NCI-H524 (cell line): ENCODE measurements around the gene DSCAM.

ENCODE experiments used
- DNase-seq, 2 experiments: peaks; one replicate each; lab custom pipeline; 2025; lab: John Stamatoyannopoulos, UW

The DSCAM gene

DNA sequence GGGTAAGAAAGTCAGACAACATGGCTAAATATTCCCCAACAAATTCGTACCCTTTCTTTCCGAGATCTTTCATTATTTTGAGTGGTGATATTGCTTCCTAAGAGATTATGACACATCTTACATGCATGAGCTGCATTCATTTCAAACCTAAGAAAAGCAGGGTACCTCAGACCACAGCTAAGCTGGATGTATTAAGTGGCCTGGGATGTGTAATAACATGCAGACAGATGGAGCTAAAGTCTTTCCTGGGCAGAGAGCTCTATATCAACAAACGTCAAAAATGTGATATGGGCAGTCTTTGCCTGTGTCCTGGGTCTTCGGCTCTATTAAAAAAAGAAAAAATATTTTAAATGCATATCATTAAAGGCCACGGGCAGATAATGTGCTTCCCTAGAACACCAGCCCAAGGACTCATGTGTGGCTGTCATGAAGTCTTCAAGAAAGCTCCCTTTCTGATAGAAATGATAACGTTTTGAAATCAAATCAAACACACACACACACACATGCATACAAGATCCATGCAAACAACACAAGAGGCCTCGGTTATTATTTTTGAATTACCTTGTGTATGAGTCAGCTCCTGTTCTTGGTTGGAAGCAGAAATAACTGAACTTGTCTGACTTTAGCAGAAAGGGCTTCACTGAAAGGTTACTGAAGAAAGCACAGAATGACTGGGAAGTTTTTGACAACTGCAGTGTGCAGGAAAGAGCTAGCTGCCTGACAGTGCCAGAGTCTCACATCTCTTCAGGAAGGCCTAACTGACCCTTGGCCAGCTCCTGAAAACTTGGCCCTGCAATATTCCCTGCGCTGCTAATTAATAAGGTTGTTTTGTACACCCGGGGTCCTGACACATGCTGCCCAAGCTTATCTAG, 231.2 kb downstream of the DSCAM start:
- peak; percentile 39 to 83 for DNase-seq

DNA sequence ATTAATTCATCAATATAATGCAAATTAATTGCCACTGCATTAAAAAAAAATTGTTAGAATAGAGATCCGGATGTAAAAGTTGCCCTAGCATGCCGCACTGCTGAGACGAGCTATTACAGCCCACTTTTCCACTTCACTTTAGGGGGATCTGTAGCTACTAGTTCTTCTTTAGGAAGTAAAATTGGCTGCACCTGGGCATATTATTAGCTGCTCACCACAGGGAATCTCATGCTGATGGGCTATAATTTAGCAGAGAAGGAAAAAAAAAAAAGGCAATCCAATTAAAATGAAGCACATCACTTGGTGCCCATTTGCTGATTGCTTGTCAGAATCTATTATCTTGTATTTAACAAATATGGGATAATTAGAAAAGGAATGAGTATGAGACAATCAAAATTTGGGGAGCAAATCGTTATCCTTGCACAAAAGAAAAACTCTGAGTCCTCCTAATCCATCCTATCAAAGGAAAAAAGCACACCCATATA, 233.4 kb downstream of the DSCAM start:
- peak in 1 of 2 experiments; percentile 29 for DNase-seq

DNA sequence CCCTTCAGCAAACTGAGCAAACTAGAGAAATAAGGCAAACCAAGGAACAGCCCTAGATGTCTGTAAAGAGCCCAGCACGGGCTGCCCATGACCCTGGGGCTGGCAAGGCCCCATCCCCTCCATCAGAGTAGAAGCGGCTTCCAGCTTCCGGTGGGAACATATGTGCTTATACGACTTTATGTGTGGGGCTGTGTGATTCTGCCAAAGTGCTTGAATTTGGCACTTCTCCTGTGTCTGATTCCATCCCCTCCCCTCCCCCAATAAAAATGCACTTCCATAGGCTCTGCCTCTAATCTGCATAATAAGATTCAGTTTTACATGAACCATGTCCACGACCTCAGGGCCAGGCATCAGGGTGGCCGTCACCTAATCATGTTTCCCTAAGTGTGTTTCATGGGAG, 236.6 kb downstream of the DSCAM start:
- DNase-seq, result peak in 1 of 2 experiments; percentile 18

DNA sequence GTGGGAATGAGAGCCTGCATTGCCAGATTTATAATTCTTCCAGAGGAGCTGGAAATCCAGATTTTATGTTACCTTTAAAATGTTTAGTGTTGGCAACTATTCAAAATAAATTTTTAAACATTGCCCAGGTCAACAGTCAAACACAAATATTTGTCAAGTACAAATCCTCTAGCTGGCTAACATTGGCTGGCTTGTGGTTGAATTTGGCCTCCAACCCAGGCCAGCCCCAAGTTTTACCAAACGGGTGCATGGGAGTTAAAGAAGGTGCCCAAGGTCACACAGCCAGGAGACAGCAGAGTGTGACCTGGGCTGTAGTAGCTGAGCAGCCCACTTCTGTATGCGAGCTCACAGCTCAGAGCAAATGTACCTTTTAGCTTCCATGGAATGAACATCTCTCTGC, 240.6 kb downstream of the DSCAM start:
- DNase-seq, result no peak

DNA sequence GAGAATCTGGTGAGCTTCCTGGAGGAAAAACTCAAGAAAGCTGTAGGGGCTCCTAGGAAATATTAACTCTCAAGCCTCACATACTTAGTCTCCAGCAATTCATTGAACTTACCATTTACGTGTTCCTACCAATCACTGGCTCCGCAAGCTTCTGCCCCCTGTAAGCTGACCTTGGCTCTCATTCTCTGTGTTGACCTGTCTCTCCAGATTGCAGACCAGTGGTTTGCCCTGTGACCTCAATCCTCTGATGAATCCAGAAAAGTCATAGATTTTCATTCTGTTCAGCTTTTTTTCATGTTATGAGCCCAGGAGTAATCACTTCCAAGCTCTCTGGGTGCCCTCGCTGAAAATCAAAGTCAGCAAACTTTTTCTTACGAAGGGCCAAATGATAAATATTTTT, 241.9 kb downstream of the DSCAM start:
- DNase-seq, result no peak

DNA sequence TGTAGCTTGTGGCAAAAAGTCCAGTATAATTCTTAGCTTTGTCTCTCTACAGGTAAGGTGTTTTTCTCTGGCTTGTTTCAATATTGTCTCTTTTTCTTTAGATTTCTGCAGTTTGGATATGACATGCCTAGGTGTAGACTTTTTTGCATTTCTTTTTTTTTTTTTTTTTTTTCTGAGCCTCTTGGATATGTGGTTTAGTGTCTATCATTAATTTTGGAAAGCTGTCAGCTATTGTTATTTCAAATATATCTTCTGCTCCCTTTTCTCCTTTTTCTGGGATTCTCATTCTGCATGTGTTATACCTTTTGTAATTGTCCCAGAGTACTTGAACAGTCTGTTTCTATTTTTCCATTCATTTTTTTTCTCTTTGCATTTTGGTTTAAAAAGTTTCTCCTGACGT, 243.2 kb downstream of the DSCAM start:
- no peak for DNase-seq

DNA sequence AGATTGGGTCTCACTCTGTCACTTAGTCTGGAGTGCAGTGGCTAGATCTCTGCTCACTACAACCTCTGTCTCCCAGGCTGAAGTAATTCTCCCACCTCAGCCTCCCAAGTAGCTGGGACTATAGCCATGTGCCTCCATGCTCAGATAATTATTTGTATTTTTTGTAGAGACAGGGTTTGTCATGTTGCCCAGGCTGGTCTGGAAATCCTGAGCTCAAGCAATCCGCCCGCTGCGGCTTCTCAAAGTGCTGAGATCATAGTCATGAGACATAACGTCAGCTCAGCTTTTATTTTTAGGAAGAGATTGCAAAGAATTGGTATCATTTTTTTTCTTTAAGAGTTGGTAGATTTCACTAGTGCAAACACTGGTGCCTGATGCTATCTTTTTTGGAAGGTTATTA, 244.9 kb downstream of the DSCAM start:
- DNase-seq, result no peak

DNA sequence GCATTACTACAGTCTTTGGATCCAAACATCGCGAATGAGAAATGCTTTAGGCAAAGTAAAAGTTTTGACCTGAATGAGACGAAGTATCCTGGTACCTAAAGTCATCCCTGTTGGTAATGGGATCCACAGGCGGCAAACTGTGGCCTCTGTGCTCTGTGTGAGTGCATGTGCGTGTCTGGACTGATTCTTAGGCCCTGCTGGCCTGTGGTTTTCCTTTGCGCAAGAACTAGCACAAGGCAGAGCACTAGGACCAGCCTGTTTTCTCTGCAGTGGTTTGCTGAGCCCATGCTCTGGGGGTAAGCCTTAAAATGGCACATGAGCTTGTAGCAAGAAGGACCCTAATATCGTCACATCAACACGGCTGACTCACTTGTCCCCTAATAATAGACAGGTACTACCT, 251.2 kb downstream of the DSCAM start:
- no peak for DNase-seq

DNA sequence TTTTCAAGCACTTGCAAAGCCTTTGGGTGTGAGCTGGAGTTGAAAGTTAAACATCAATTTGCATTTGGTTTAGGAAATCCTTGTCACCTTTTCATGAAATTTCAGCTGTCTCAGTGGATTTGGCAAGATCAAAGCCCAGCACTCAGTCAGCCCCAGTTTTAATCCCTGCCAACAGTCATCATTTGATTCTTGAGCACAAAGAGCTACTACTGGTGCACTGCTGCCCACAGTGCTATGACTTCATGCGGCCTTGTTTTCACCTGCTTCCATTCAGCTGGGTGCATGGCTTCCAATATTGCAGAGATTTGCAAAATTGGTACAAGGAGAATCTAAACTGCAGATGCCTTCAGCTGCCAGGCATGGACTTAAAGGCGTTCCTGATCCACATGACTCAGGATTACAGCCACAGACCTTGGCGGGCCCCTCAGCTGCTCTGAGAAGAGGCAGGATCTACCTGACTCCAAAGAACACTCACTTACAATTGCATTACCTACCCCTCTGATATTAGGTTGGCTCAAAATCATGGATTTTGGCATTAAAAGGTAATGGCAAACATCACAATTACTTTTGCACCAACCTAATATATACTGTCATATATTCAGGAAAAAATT, 259.1 kb downstream of the DSCAM start:
- DNase-seq, result peak in 1 of 2 experiments; percentile 2

DNA sequence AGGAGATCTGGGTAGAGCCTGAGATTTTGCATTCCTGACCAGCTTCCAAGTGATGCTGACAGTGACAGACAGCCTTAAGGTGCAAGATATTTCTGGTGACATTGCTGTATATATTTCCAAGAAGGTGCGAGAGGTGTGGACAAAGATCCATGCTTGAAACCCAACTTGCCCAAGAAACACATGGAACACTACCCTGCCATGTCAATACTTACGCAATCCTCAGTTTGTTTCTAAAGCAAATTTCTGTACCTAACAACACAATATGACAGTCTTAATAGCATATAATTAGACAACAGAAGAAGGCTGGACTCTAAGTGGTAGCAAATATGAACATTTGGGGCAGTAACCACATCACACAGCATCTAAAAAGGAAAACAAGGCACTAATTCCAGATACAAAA, 260.4 kb downstream of the DSCAM start:
- no peak for DNase-seq

DNA sequence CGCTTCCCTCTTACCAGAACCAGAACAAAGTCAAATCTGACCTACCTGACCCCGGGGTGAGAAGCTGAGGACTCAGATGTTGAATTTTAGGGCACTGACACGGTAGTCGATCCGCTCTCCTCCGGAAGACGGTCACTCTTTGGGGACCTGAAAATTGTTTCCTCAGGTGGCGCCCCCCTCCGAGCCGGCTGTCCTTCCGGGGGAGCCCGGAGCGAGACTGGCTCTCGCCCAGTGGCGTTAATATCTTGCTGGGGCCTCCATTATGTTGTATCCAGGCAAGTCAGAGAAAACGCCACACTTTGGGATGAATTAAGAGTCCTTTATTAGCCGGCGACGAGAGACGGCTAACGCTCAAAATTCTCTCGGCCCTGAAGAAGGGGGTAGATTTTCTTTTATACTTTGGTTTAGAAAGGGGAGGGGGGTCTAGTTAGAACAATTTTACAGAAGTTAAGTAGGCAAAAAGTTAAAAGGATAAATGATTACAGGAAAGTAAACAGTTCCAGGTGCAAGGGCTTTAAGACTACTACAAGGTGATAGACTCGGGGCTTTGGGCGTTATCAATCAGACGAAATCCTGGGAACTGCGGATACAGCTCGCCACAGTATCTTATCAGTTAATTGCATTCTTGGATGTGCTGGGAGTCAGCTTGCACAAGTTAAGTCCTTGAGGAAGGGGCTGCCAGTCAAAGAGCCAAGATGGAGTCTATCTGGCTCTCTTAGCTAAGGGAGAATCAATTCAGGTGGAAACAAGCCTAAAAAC, 269.5 kb downstream of the DSCAM start:
- no peak for DNase-seq

DNA sequence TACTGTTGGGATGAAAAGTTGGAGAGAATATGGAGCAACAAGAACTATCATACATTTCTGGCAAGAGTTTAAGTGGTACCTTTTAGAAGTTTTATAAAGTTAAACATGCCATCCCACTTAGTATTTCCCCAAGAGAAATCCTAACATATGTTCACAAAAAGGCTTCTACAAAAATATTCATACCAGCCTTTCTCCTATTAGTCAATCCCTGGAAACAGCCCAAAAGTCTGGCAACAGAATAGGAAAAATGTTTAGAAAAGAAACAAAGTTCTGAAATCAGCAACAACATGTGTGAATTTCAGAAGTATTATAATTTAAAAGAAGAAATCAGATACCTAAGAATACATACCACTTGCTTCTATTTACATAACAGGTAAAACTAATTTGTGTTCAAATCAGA, 271.0 kb downstream of the DSCAM start:
- DNase-seq, result no peak

DNA sequence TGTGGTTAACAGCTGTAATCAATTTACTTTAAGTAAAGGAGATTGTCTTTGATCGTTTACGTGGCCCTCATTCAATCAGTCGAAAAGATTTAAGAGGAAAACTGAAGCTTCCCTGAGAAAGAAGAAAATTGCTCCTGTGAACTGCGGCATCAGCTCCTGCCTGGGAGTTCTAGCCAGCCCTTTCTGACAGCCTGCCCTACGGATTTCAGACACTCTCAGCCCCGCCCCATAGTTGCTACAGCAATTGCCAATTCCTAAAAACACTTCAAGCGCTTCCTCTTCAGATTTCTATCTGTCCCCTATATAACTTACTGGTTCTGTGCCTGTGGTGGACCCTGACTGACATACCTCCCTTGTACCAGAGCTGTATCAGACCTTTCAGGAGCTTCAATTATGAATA, 277.6 kb downstream of the DSCAM start:
- peak in 1 of 2 experiments; percentile 20 for DNase-seq

DNA sequence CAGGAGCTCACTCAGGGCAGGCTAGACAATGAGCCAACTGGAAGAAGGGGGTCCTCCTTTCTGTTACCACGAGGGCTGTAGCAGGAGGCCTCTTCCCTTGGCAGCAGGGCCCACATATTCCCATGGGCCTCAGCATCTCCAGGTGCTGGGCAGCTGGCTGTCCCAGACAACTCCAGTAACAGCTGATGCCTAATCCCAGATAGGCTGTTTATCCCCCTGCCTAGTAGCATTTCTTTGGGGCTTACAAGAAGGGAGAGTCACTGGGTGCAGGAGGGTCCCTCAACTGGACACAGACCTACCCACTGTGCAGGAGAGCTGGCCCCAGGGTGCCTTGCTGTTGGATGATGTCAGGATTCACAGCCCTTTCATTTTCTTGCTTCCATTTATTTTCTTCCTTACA, 278.2 kb downstream of the DSCAM start:
- DNase-seq, result peak; percentile 88 to 92

DNA sequence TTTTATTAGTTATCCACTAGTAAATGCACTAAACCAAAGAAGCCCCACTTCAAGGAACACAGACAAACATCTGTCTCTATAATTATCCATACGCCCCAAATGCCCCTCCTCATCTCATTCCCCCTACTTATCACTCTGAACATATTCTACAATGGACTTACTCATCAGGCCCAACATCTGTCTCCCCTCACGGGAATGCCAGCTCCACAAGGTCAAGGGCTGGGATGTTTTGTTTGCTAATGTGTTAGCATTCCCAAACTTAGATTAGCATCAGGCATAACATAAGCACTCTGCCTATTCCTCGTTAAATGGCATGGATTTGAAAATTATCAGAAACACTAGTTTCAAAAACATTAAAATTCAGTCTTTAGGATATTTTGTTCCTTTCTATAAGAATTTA, 279.5 kb downstream of the DSCAM start:
- peak; percentile 77 to 94 for DNase-seq

DNA sequence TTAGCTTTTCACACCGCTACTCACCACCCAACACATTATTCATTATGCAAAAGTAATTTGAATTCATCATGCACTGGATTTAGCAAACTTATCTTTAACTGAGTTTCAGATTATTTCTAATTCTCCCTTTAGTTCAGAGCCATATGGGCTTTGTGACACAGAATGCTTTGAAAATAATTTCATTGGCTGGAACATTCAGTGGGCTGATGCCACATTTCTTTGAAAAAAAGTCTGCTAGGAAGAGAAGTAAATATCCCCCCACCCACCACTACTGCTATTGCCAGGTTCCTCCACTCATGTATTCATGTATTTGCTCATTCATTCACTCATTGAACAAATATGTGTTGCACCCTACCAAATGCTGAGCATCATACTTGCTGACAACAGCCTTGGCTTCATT, 280.5 kb downstream of the DSCAM start:
- DNase-seq, result no peak

DNA sequence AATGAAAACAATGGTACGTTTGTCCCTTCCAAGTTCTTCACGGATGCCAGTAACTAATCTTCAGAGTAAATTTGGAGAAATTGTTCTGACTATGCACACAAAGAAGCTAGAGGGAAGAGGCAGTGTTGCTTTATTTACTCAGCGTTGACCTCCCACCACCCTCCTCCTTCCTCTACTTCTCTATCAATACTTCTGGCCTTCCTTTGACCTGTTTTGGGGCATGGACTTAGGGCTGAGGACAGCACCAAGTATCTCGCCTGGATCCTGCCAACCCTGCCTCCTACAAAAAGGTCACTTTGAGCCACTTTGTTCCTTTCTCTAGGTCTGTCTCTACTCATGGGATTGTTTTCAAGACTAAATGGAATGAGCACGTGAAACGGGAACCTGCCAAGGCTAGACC, 282.6 kb downstream of the DSCAM start:
- DNase-seq, result no peak

DNA sequence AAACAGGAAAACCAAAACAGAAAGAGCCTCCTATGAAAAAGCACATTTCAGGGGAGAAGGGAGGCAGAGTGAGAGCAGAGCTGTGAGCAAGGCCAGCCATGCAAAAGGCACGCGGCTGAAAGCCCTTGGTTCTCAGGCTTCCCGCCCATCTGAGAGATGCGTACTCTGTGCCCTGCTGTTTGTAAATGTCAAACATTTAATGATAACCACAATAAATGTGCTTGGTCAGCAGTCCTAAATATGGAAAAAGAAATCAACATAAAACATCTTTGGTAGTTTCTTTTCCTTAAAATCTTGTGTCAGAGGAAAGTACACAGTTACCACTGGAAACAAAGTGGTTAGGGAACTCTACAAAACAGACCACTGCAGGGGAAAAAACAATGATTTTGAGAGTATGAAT, 283.1 kb downstream of the DSCAM start:
- DNase-seq, result no peak

DNA sequence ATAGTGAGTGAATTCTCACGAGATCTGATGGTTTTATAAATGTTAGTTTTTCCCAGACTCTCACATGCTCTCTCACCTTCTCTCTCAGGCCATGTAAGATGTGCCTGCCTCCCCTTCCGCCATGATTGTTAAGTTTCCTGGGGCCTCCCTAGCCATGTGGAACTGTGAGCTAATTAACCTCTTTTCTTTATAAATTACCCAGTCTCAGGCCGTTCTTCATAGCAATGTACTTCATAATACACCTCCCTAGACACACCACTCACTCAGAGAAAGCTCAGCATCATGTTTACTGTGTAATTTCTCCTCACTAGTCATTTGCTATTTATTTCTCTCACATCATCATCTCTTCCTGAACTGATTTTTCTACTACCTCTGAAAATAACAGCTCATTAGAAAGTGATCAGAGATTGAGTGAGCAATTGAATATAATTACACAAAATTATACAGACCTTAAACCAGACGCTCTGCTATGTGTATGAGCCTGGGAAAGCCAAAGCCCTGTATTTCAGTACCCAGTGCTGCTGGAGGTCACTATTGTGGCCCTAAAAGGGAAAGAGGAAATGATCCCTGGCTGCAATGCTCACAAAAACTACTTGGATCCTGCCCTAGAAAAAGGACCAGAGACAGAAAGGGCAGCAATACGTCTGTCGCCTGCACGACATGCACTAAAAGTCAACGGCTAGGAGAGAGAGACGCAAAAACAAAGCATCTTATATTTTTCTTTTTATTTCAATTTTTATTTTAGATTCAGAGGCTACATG, 284.5 kb downstream of the DSCAM start:
- DNase-seq, result no peak

DNA sequence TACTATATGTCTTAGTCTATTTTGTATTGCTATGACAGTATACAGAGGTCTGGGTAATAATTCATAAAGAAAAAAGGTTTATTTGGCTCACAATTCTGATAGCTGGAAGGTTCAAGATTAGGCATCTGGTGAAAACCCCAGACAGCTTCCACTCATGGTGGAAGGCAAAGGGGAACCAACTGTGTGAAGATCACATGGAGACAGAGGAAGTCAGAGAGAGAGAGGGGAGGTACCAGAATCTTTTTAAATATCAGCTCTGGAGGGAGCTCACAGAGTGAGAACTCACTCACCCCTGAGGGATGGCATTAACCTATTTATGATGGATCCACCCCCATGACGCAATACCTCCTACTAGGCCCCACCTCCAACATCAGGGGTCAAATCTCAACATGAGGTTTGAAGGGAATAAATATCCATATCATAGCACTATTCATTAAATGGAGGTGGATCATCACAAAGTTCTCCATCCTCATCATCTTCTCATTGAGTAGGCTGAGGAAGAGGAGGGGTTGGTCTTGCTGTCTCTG, 290.5 kb downstream of the DSCAM start:
- DNase-seq, result no peak

DNA sequence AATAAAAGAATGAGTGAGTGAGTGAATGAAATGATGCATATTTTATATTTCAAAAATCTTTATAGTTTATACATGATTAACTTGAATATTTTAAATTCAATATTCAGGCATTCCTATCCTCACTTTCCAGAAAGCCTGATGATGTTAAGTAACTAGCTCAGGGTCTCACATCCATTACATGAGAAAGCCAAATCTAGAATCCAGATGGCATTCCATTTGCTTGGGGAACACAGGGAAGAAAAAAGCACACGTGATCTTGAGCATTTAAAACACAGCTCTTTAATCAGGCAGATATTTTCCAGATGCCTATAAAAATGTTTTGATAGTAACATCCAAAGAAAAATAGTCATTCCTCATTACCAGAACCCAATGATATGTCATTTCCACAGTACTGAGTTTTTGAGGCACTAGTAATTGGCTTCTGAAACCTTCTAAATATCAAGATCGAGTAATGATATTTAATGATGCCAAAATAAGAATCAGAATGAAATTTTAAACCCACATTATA, 291.9 kb downstream of the DSCAM start:
- DNase-seq, result peak in 1 of 2 experiments; percentile 65
